NCI-H526 treated with DMSO at 0.1 percent for 48 hours (cell line): Measurements from ENCODE around the gene S1PR5.
"Not testable (repeated sequence)": the region's sequence is repeated elsewhere in the genome, so short reads cannot be mapped to it uniquely, and the experiment has no call there.

Experiments
- DNase-seq: peaks from one replicate; lab custom pipeline; 2025; lab: John Stamatoyannopoulos, UW

The S1PR5 gene

GRCh38 chr19:10544242-10544752, 27.1 kb upstream of the S1PR5 start:
- no peak for DNase-seq

- peak; percentile 81 for DNase-seq
Measured at GRCh38 chr19:10543420-10544241, 26.4 kb upstream of the S1PR5 start, which contains the start of gene ATG4D. ATG4D (plus strand) TSS chr19:10543904; CDS start chr19:10544091, 187 bp downstream.

- no peak for DNase-seq
Measured at GRCh38 chr19:10543059-10543419, 25.8 kb upstream of the S1PR5 start.

GRCh38 chr19:10539016-10539415, 21.8 kb upstream of the S1PR5 start:
- not testable (repeated sequence) for DNase-seq

GRCh38 chr19:10538204-10538983, 21.1 kb upstream of the S1PR5 start:
- DNase-seq = no peak

GRCh38 chr19:10537668-10538067, 20.4 kb upstream of the S1PR5 start:
- no peak for DNase-seq

GRCh38 chr19:10535613-10536012, 18.4 kb upstream of the S1PR5 start:
- no peak for DNase-seq

- DNase-seq = no peak
Measured at GRCh38 chr19:10533646-10534386, 16.6 kb upstream of the S1PR5 start.

- no peak for DNase-seq
Measured at GRCh38 chr19:10532457-10532856, 15.2 kb upstream of the S1PR5 start.

- DNase-seq = not testable (repeated sequence)
Measured at GRCh38 chr19:10526887-10527286, 9.6 kb upstream of the S1PR5 start.

GRCh38 chr19:10525636-10526035, 8.4 kb upstream of the S1PR5 start:
- no peak for DNase-seq

GRCh38 chr19:10523135-10523636, 5.9 kb upstream of the S1PR5 start:
- no peak for DNase-seq

- no peak for DNase-seq
Measured at GRCh38 chr19:10521461-10522171, 4.4 kb upstream of the S1PR5 start.

- no peak for DNase-seq
Measured at GRCh38 chr19:10520652-10521318, 3.5 kb upstream of the S1PR5 start.

- DNase-seq = no peak
Measured at GRCh38 chr19:10519421-10519820, 2.2 kb upstream of the S1PR5 start.

GRCh38 chr19:10518444-10519361, 1.5 kb upstream of the S1PR5 start:
- no peak for DNase-seq

- no peak for DNase-seq
Measured at GRCh38 chr19:10517760-10518443, 655 bp upstream of the S1PR5 start.

- DNase-seq = no peak
Measured at GRCh38 chr19:10516671-10517286, 468 bp downstream of the S1PR5 start.

- DNase-seq = no peak
Measured at GRCh38 chr19:10516064-10516385, 1.2 kb downstream of the S1PR5 start.
